Measurements from ENCODE around the gene PDGFRB.

DNA sequence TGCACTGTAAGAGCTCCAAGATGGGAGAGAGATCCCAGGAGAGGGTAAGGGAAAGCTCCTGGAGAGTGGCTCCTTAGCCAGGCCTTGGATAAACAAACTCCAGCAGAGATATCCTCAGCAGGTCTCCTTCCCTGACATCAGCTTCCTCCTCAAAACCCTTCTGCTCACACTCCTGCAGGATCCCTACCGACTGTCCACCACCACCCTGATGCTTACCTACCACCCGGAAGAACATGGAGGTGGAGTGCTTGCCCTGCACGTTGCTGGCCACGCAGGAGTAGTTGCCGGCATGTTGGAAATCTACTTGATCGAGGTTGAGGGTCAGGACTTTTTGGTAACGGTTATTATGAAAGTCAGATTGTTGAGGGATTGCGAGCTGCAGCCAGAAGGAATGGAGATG lies 78.6 kb downstream of the PDGFRB start:
- TF ChIP-seq EZH2 (IDR thresholded peaks at IDR 0.05; ENCODE audit: borderline replicate concordance, low read length): no peak
- TF ChIP-seq, protein P1, sequence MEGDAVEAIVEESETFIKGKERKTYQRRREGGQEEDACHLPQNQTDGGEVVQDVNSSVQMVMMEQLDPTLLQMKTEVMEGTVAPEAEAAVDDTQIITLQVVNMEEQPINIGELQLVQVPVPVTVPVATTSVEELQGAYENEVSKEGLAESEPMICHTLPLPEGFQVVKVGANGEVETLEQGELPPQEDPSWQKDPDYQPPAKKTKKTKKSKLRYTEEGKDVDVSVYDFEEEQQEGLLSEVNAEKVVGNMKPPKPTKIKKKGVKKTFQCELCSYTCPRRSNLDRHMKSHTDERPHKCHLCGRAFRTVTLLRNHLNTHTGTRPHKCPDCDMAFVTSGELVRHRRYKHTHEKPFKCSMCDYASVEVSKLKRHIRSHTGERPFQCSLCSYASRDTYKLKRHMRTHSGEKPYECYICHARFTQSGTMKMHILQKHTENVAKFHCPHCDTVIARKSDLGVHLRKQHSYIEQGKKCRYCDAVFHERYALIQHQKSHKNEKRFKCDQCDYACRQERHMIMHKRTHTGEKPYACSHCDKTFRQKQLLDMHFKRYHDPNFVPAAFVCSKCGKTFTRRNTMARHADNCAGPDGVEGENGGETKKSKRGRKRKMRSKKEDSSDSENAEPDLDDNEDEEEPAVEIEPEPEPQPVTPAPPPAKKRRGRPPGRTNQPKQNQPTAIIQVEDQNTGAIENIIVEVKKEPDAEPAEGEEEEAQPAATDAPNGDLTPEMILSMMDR (conservative IDR thresholded peaks at IDR 0.05 in 1 of 2, IDR thresholded peaks at IDR 0.05 in 1 of 2; ENCODE audit: extremely low read depth in 1 of 2, insufficient read depth in 1 of 2, low read depth in 1 of 2, low read length in 2 of 2): no peak
